ENCODE results near the gene PRKCE.
"Not testable (repeated sequence)": the region's sequence is repeated elsewhere in the genome, so short reads cannot be mapped to it uniquely, and the experiment has no call there.

Gene PRKCE

GRCh38 chr2:45669032-45669486 is 17.6 kb downstream of the PRKCE start:
- no peak for DNase-seq (ENCODE audit: low read depth)

GRCh38 chr2:45670646-45671045 is 19.2 kb downstream of the PRKCE start:
- no peak for DNase-seq (ENCODE audit: low read depth)

GRCh38 chr2:45672138-45672537 is 20.7 kb downstream of the PRKCE start:
- DNase-seq (ENCODE audit: low read depth) = no peak

- no peak for DNase-seq (ENCODE audit: low read depth)
These were observed 22.8 kb downstream of the PRKCE start for GRCh38 chr2:45674035-45674816.

GRCh38 chr2:45675263-45675812 is 23.9 kb downstream of the PRKCE start:
- no peak for DNase-seq (ENCODE audit: low read depth)

GRCh38 chr2:45676088-45676487 is 24.6 kb downstream of the PRKCE start:
- DNase-seq (ENCODE audit: low read depth) = no peak

- no peak for DNase-seq (ENCODE audit: low read depth)
These were observed 27.4 kb downstream of the PRKCE start for GRCh38 chr2:45678791-45679348.

- no peak for DNase-seq (ENCODE audit: low read depth)
These were observed 29.0 kb downstream of the PRKCE start for GRCh38 chr2:45680351-45680967.

- DNase-seq (ENCODE audit: low read depth) = no peak
These were observed 30.2 kb downstream of the PRKCE start for GRCh38 chr2:45681675-45682074.

GRCh38 chr2:45683292-45683691 is 31.8 kb downstream of the PRKCE start:
- no peak for DNase-seq (ENCODE audit: low read depth)

- no peak for DNase-seq (ENCODE audit: low read depth)
These were observed 33.3 kb downstream of the PRKCE start for GRCh38 chr2:45684756-45685155.

GRCh38 chr2:45685260-45685659 is 33.8 kb downstream of the PRKCE start:
- no peak for DNase-seq (ENCODE audit: low read depth)

GRCh38 chr2:45687964-45688363 is 36.5 kb downstream of the PRKCE start:
- no peak for DNase-seq (ENCODE audit: low read depth)

GRCh38 chr2:45688479-45689298 is 37.2 kb downstream of the PRKCE start:
- DNase-seq (ENCODE audit: low read depth) = no peak

- DNase-seq (ENCODE audit: low read depth) = no peak
These were observed 38.8 kb downstream of the PRKCE start for GRCh38 chr2:45690231-45690630.

- no peak for DNase-seq (ENCODE audit: low read depth)
These were observed 39.9 kb downstream of the PRKCE start for GRCh38 chr2:45691171-45691999.

- DNase-seq (ENCODE audit: low read depth) = no peak
These were observed 41.1 kb downstream of the PRKCE start for GRCh38 chr2:45692566-45692965.

GRCh38 chr2:45695480-45696007 is 44.1 kb downstream of the PRKCE start:
- DNase-seq (ENCODE audit: low read depth) = not testable (repeated sequence)

- no peak for DNase-seq (ENCODE audit: low read depth)
These were observed 45.2 kb downstream of the PRKCE start for GRCh38 chr2:45696708-45697107.

GRCh38 chr2:45697190-45697589 is 45.7 kb downstream of the PRKCE start:
- DNase-seq (ENCODE audit: low read depth) = no peak

GRCh38 chr2:45698554-45698953 is 47.1 kb downstream of the PRKCE start:
- no peak for DNase-seq (ENCODE audit: low read depth)

All from stimulated activated CD8-positive, alpha-beta memory T cell treated with anti-CD3 and anti-CD28 coated beads, Interleukin-15, amount 100 ng/mL, for 1 hour (primary cell).